HEK293T (cell line): ENCODE data around the gene KRTAP10-12.

ENCODE experiments used
- CTCF ChIA-PET: fragments of 350-600 bp; formaldehyde crosslinking; extraction: SDS; loops from one replicate; lab custom pipeline; 2021; ENCODE audit warnings: antibody characterized with exemption, inconsistent platforms; lab: Yijun Ruan, JAX
- POLR2A ChIA-PET: fragments of 350-600 bp; formaldehyde crosslinking; extraction: SDS; loops from one replicate; lab custom pipeline; 2020; ENCODE audit warnings: antibody characterized with exemption, inconsistent platforms; lab: Yijun Ruan, JAX
- DNase-seq: peaks from one replicate; pipeline ENCODE4 v3.0.0; 2012; ENCODE audit warnings: mixed read lengths; ENCODE audit errors: extremely low spot score
- ARNT ChIP-seq: fragments of 450-650 bp; IDR thresholded peaks from 2 replicates; pipeline ENCODE4 v1.6.1; 2017; ENCODE audit warnings: mild to moderate bottlenecking
- BHLHE40 ChIP-seq: fragments of 450-650 bp; IDR thresholded peaks from 2 replicates; pipeline ENCODE4 v1.6.1; 2016; ENCODE audit warnings: mild to moderate bottlenecking, moderate library complexity, borderline replicate concordance
- CTBP1 ChIP-seq: fragments of 450-650 bp; IDR thresholded peaks from 2 replicates; pipeline ENCODE4 v1.6.1; 2016; ENCODE audit warnings: borderline replicate concordance
- ELF4 ChIP-seq: fragments of 450-650 bp; IDR thresholded peaks from 2 replicates; pipeline ENCODE4 v1.6.1; 2017; ENCODE audit warnings: antibody characterized with exemption
- FOXA1 ChIP-seq: fragments of 450-650 bp; IDR thresholded peaks from 2 replicates; pipeline ENCODE4 v1.6.1; 2016; ENCODE audit warnings: mild to moderate bottlenecking
- FOXK2 ChIP-seq: fragments of 450-650 bp; IDR thresholded peaks from 2 replicates; pipeline ENCODE4 v1.6.1; 2016; ENCODE audit warnings: mild to moderate bottlenecking
- FOXM1 ChIP-seq: fragments of 450-650 bp; IDR thresholded peaks from 2 replicates; pipeline ENCODE4 v1.6.1; 2017; ENCODE audit warnings: mild to moderate bottlenecking, borderline replicate concordance
- HDGF ChIP-seq: fragments of 450-650 bp; IDR thresholded peaks from 2 replicates; pipeline ENCODE4 v1.6.1; 2017; ENCODE audit warnings: antibody characterized with exemption, borderline replicate concordance
- L3MBTL2 ChIP-seq: fragments of 450-650 bp; conservative IDR thresholded peaks from 2 replicates; pipeline ENCODE4 v1.6.1; 2016; ENCODE audit warnings: mild to moderate bottlenecking
- LEF1 ChIP-seq: fragments of 450-650 bp; IDR thresholded peaks from 2 replicates; pipeline ENCODE4 v1.6.1; 2017; ENCODE audit warnings: mild to moderate bottlenecking, borderline replicate concordance
- NFRKB ChIP-seq: fragments of 450-650 bp; IDR thresholded peaks from 2 replicates; pipeline ENCODE4 v1.6.1; 2016; ENCODE audit warnings: mild to moderate bottlenecking, moderate library complexity
- SP1 ChIP-seq: fragments of 450-650 bp; IDR thresholded peaks from 2 replicates; pipeline ENCODE4 v1.6.1; 2017
- SUZ12 ChIP-seq: fragments of 450-650 bp; IDR thresholded peaks from 2 replicates; pipeline ENCODE4 v1.6.1; 2016; ENCODE audit warnings: mild to moderate bottlenecking
- TARDBP ChIP-seq: fragments of 450-650 bp; IDR thresholded peaks from 2 replicates; pipeline ENCODE4 v1.6.1; 2016
- ZNF384 ChIP-seq: fragments of 450-650 bp; IDR thresholded peaks from 2 replicates; pipeline ENCODE4 v1.6.1; 2016
- TF ChIP-seq, protein P1 (sequence below): fragments of 450-650 bp; IDR thresholded peaks from 2 replicates; pipeline ENCODE4 v1.6.1; 2016

Gene KRTAP10-12

DNA sequence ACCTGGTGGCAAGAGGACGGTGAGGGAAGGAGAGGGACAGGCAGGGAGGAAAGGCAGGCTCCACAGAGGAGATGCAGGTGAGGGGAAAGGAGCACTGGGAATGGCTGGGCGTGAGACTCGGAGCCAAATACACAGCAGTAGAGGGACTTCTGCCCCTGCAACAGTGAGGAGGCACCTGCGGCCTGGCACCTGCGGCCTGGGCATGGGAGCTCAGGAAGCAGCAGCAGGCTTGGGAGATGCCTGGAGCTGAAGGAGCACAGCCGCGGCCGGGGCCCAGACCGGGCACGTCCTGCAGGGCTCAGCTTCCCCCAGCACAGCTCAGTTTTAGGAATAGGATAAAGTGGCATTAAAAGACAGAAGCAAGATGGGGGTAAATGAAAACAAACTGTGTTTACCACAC, 35.3 kb downstream of the KRTAP10-12 start:
- DNase-seq: no peak
- ChIA-PET POLR2A (no interaction called here), CTCF (interaction anchor here (1.3 kb wide), 1 partner anchor 8 kb away, joined by 4 read pairs; no protein-coding TSS in a partner anchor)
- no peak for TF ChIP-seq HDGF
- TF ChIP-seq TARDBP: no peak
- no peak for TF ChIP-seq FOXA1
- TF ChIP-seq SP1: no peak
- no peak for TF ChIP-seq FOXK2
- no peak for TF ChIP-seq L3MBTL2
- TF ChIP-seq ARNT: no peak

DNA sequence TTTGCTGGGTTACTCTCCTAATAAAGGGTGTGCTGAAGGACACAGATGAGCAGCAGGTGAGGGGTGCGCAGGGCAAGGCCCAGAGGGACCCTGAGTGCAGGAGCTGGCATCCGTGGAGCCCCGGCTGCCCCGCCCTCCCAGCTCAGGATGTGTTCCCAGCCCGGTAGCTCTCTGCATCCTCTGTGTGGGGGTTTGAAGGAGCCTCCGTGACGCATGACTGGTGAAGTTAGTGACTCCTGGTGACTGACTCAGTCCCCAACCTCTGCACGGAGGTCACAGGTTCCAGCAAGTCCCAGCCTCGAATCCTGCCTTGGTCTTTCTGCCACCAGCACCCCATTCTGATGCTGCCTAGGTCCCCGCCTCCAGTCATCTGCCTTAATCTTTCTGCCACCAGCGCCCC, 36.0 kb downstream of the KRTAP10-12 start:
- POLR2A ChIA-PET: no interaction called here
- DNase-seq: no peak
- CTCF ChIA-PET: no interaction called here
- no peak for TF ChIP-seq FOXM1
- TF ChIP-seq TARDBP: no peak

DNA sequence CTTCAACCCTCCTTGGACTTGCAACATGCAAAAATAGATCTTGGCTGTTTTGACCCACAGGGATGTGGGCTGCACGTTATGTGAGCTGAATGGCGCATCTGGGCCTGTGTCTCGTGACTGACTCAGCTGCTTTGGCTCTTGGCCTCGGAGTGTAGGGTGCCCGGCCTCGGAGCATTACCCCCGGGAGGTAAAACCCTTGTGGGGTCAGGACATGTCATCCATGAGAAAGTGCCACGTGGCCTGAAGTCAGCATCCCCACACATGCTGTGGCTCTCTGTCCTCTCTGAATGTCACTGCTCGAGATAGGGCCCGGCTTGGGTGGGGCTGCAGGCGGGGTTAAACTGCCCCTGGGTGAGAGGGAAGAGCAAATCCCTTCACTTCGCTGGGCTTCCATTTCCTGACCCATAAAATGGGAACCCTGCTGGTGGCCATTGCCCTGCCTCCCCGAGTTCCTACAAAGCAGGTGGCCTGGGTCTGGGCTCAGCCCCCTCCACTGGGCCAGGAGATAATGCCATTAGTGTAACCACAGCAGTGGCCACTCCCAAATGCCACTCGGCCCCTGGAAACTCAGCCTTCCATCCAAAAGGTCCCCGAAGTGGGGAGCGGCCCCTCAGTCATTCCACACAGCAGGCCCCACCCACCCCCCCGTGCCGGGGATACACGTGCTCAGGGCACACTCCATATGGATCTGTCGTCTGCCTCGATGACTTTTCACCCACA, 37.2 kb downstream of the KRTAP10-12 start:
- no peak for TF ChIP-seq CTBP1
- TF ChIP-seq SUZ12: no peak
- TF ChIP-seq FOXA1: no peak
- TF ChIP-seq L3MBTL2: no peak
- TF ChIP-seq HDGF: no peak
- no peak for TF ChIP-seq FOXM1
- no peak for TF ChIP-seq ARNT
- TF ChIP-seq, protein P1, sequence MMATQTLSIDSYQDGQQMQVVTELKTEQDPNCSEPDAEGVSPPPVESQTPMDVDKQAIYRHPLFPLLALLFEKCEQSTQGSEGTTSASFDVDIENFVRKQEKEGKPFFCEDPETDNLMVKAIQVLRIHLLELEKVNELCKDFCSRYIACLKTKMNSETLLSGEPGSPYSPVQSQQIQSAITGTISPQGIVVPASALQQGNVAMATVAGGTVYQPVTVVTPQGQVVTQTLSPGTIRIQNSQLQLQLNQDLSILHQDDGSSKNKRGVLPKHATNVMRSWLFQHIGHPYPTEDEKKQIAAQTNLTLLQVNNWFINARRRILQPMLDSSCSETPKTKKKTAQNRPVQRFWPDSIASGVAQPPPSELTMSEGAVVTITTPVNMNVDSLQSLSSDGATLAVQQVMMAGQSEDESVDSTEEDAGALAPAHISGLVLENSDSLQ: no peak
- no peak for TF ChIP-seq FOXK2
- TF ChIP-seq ZNF384: no peak
- TF ChIP-seq BHLHE40: no peak
- no peak for TF ChIP-seq TARDBP
- no peak for TF ChIP-seq LEF1
- no peak for TF ChIP-seq NFRKB
- no peak for TF ChIP-seq SP1
- TF ChIP-seq ELF4: no peak
- ChIA-PET CTCF (no interaction called here), POLR2A (no interaction called here)
- DNase-seq: no peak

DNA sequence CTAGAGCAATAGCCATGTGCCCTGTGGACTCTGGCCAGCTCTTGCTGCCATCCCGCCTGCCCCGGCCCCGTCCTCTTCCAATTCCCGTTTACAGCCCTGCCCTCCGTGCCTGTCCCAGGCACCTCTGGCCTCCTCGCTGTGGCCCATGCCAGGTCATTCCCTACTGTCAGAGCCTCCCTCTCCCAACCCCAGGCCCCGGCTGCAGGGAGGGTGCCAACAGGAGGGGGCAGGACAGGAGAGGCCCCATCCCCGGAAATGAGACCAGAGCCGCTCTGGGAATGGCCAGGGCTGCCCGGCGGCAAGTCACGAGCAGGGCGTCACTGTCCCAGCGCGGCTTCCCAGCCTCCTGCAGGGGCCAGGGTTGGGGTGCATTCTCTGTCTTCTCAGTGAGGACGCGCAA, 37.9 kb downstream of the KRTAP10-12 start:
- ChIA-PET POLR2A (no interaction called here), CTCF (no interaction called here)
- no peak for DNase-seq
- TF ChIP-seq ARNT (no peak), FOXA1 (no peak), FOXM1 (no peak), FOXK2 (no peak), HDGF (no peak), SUZ12 (no peak), BHLHE40 (no peak), TARDBP (no peak), ZNF384 (no peak), CTBP1 (no peak), NFRKB (no peak), SP1 (no peak), ELF4 (no peak), L3MBTL2 (no peak)
- TF ChIP-seq, protein P1: no peak

DNA sequence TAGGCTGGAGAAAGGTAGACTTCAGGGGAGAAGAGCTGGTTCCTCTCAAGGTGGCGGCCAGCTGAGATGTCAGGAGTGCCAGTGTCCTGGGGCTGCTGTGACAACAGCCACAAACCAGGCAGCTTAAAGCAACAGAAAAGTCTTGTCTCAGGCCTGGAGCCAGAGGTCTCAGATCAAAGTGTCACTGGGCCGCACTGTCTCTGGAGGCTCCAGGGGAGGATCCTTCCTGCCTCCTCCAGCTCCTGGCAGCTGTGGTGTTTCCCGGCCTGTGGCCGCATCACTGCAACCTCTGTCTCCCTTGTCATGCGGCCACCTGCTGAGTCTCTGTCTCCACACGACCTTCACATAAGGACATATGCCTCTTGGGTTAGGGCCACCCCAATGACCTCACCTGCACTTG, 38.8 kb downstream of the KRTAP10-12 start:
- POLR2A ChIA-PET: interaction anchor here (0.6 kb wide), 1 partner anchor 10 kb away, joined by 3 read pairs; no protein-coding TSS in a partner anchor
- CTCF ChIA-PET: no interaction called here
- no peak for DNase-seq
- no peak for TF ChIP-seq ARNT
- TF ChIP-seq L3MBTL2: no peak
- no peak for TF ChIP-seq SP1
- TF ChIP-seq BHLHE40: no peak
- no peak for TF ChIP-seq SUZ12
- TF ChIP-seq ZNF384: no peak
- no peak for TF ChIP-seq LEF1
- TF ChIP-seq FOXA1: no peak
- TF ChIP-seq HDGF: no peak
- no peak for TF ChIP-seq ELF4
- no peak for TF ChIP-seq FOXK2

DNA sequence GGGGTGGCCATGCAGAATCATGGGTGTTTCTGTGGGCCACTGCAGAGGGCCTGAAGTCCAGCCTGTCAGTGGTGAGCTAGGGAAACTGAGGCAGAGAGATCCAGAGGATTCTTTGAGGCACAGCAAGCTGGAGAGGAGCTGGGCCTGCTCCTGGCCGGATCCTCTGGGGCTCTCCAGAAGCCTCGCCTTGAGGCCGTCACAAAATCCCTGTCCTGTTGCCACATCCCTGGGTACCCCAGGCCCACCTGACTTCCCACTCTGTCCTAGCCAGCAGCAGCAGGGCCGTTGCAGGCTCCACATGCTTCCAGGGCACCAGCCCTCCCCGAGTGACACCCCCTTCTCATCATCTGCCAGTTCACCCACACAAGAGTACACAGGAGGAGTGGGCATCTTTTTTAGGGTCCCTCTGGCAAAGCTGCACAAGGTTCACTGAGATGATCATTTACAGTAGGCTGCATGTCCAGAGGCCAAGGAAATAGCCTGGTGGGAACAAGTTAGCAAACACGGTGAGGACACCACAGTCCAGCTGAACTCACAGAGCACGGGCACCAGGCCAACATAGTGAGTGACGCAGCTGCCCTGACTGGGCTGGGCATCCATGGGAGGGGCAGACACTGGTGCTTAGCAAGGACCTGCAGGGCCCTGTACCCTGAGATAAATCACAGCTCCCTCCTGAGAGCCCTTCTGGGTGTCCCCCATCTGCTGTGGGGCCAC, 39.5 kb downstream of the KRTAP10-12 start:
- POLR2A ChIA-PET: no interaction called here
- CTCF ChIA-PET: no interaction called here
- DNase-seq: no peak
- TF ChIP-seq BHLHE40: no peak
- no peak for TF ChIP-seq ZNF384
- no peak for TF ChIP-seq HDGF
- no peak for TF ChIP-seq TARDBP
- no peak for TF ChIP-seq FOXM1
- no peak for TF ChIP-seq NFRKB
- no peak for TF ChIP-seq SUZ12
- TF ChIP-seq ARNT: no peak

DNA sequence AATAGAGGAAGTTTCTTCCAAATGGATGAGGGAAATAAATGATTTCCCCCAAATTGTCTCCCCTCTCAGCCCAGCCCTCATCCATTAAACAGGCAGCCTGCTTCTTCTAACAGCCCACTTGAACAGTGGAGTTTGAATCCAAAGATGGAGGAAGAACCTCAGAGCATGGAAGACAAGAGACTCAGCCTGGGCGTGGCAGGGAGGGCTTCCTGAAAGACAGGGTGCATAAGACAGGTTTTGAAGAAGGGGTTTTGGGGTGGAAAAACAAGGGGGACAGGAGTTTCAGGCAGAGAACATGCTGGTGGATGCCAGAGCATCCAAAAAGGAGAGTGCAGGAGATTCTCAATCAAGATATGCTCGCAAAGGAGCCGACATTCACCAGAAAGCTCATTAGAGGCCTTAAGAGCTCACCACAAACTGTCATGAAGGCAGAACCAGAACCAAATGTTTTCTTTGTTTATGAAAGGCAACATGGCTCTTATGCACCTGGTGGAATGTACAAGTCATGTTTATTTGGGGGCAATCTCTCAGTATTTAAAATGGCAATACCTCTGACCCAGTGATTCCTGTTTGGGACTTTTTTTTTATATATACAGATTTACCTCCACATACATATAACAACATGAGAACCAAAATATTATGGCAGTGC, 40.9 kb downstream of the KRTAP10-12 start:
- ChIA-PET POLR2A (no interaction called here), CTCF (interaction anchor here (0.7 kb wide), 1 partner anchor 25 kb away, joined by 3 read pairs; no protein-coding TSS in a partner anchor)
- no peak for DNase-seq
- TF ChIP-seq FOXK2 (no peak), LEF1 (no peak), FOXM1 (no peak), SP1 (no peak)
- TF ChIP-seq, protein P1: no peak
